ENCODE measurements around the gene DGCR8.
A peak's percentile ranks its signal among the peaks of the same experiment; 100 is the strongest.
"Not testable (repeated sequence)": the region's sequence is repeated elsewhere in the genome, so short reads cannot be mapped to it uniquely, and the experiment has no call there.

The DGCR8 gene

GRCh38 chr22:20066617-20067383, 13.2 kb upstream of the DGCR8 start:
- DNase-seq, result no peak

GRCh38 chr22:20067384-20067682, 12.7 kb upstream of the DGCR8 start:
- DNase-seq, result not testable (repeated sequence)

- no peak for DNase-seq
Observed at GRCh38 chr22:20068640-20069039, 11.4 kb upstream of the DGCR8 start.

GRCh38 chr22:20069331-20070042, 10.6 kb upstream of the DGCR8 start:
- DNase-seq, result no peak

- DNase-seq, result no peak
Observed at GRCh38 chr22:20071524-20071972, 8.5 kb upstream of the DGCR8 start.

GRCh38 chr22:20076627-20077172, 3.3 kb upstream of the DGCR8 start:
- no peak for DNase-seq

- DNase-seq, result peak; percentile 48 to 71
Observed at GRCh38 chr22:20080445-20080775, 369 bp downstream of the DGCR8 start.

- DNase-seq, result no peak
Observed at GRCh38 chr22:20080776-20081654, 974 bp downstream of the DGCR8 start.

- no peak for DNase-seq
Observed at GRCh38 chr22:20083157-20083890, 3.3 kb downstream of the DGCR8 start.

- no peak for DNase-seq
Observed at GRCh38 chr22:20083891-20084546, 4.0 kb downstream of the DGCR8 start.

- no peak for DNase-seq
Observed at GRCh38 chr22:20084547-20085413, 4.7 kb downstream of the DGCR8 start.

GRCh38 chr22:20085651-20086050, 5.6 kb downstream of the DGCR8 start:
- DNase-seq, result no peak

- DNase-seq, result no peak
Observed at GRCh38 chr22:20086101-20086599, 6.1 kb downstream of the DGCR8 start.

- DNase-seq, result no peak
Observed at GRCh38 chr22:20086763-20087162, 6.7 kb downstream of the DGCR8 start.

- no peak for DNase-seq
Observed at GRCh38 chr22:20087319-20088262, 7.5 kb downstream of the DGCR8 start.

GRCh38 chr22:20088263-20088648, 8.2 kb downstream of the DGCR8 start:
- DNase-seq, result no peak

GRCh38 chr22:20089226-20089976, 9.4 kb downstream of the DGCR8 start:
- DNase-seq, result no peak

GRCh38 chr22:20089977-20090729, 10.1 kb downstream of the DGCR8 start:
- DNase-seq, result no peak
